ENCODE measurements around the gene CCL28.

- TF ChIP-seq CBX8 (IDR thresholded peaks at IDR 0.05) (no peak), CTCF (IDR thresholded peaks at IDR 0.05) (no peak), POLR2A (IDR thresholded peaks at IDR 0.05; ENCODE audit: low read length) (no peak), BHLHE40 (IDR thresholded peaks at IDR 0.05; ENCODE audit: low read depth, low read length) (no peak), MAFK (IDR thresholded peaks at IDR 0.05; ENCODE audit: partially characterized antibody) (no peak), EP300 (IDR thresholded peaks at IDR 0.05) (no peak), ZSCAN20 (CRISPR knock-in tag; IDR thresholded peaks at IDR 0.05) (no peak), KDM1A (IDR thresholded peaks at IDR 0.05; ENCODE audit: low read depth) (no peak), CEBPB (IDR thresholded peaks at IDR 0.05) (no peak), RAD21 (conservative IDR thresholded peaks at IDR 0.05 in 1 of 2, IDR thresholded peaks at IDR 0.05 in 1 of 2) (no peak), USF2 (IDR thresholded peaks at IDR 0.05) (no peak)
Observed at GRCh38 chr5:43412644-43413043, 453 bp upstream of the CCL28 start.
